Measurements from ENCODE around the gene KAZALD1.

KAZALD1 gene

GRCh38 chr10:101066896-101067355 is 5.1 kb downstream of the KAZALD1 start:
- DNase-seq (ENCODE audit: low read depth in 2 of 2), result no peak

- DNase-seq (ENCODE audit: low read depth in 2 of 2), result peak; percentile 51 to 72
Observed at GRCh38 chr10:101067356-101068083, 5.7 kb downstream of the KAZALD1 start.

- DNase-seq (ENCODE audit: low read depth in 2 of 2), result no peak
Observed at GRCh38 chr10:101069441-101069840, 7.7 kb downstream of the KAZALD1 start.

- no peak for DNase-seq (ENCODE audit: low read depth in 2 of 2)
Observed at GRCh38 chr10:101070098-101070497, 8.3 kb downstream of the KAZALD1 start.

GRCh38 chr10:101071267-101071884 is 9.6 kb downstream of the KAZALD1 start:
- DNase-seq (ENCODE audit: low read depth in 2 of 2), result peak in 1 of 2 donors; percentile 20

- DNase-seq (ENCODE audit: low read depth in 2 of 2), result no peak
Observed at GRCh38 chr10:101071885-101072433, 10.2 kb downstream of the KAZALD1 start.

- no peak for DNase-seq (ENCODE audit: low read depth in 2 of 2)
Observed at GRCh38 chr10:101072923-101073322, 11.1 kb downstream of the KAZALD1 start.

- DNase-seq (ENCODE audit: low read depth in 2 of 2), result no peak
Observed at GRCh38 chr10:101073631-101074030, 11.8 kb downstream of the KAZALD1 start.

- DNase-seq (ENCODE audit: low read depth in 2 of 2), result no peak
Observed at GRCh38 chr10:101075775-101076174, 14.0 kb downstream of the KAZALD1 start.

GRCh38 chr10:101076630-101077029 is 14.8 kb downstream of the KAZALD1 start:
- DNase-seq (ENCODE audit: low read depth in 2 of 2), result no peak

- DNase-seq (ENCODE audit: low read depth in 2 of 2), result no peak
Observed at GRCh38 chr10:101079874-101080273, 18.1 kb downstream of the KAZALD1 start.

- DNase-seq (ENCODE audit: low read depth in 2 of 2), result no peak
Observed at GRCh38 chr10:101080933-101081931, 19.4 kb downstream of the KAZALD1 start.

GRCh38 chr10:101085846-101086245 is 24.1 kb downstream of the KAZALD1 start:
- DNase-seq (ENCODE audit: low read depth in 2 of 2), result no peak

GRCh38 chr10:101087376-101087775 is 25.6 kb downstream of the KAZALD1 start:
- no peak for DNase-seq (ENCODE audit: low read depth in 2 of 2)

GRCh38 chr10:101087965-101088364 is 26.2 kb downstream of the KAZALD1 start:
- DNase-seq (ENCODE audit: low read depth in 2 of 2), result no peak

- no peak for DNase-seq (ENCODE audit: low read depth in 2 of 2)
Observed at GRCh38 chr10:101089520-101090299, 27.9 kb downstream of the KAZALD1 start.

- no peak for DNase-seq (ENCODE audit: low read depth in 2 of 2)
Observed at GRCh38 chr10:101090597-101090996, 28.8 kb downstream of the KAZALD1 start.

- DNase-seq (ENCODE audit: low read depth in 2 of 2), result no peak
Observed at GRCh38 chr10:101091546-101092290, 29.9 kb downstream of the KAZALD1 start.

- no peak for DNase-seq (ENCODE audit: low read depth in 2 of 2)
Observed at GRCh38 chr10:101092881-101093354, 31.1 kb downstream of the KAZALD1 start.

Data from stimulated activated CD8-positive, alpha-beta memory T cell treated with anti-CD3 and anti-CD28 coated beads, Interleukin-2, amount 100 ng/mL, for 48 hours (primary cell).